Subcutaneous adipose tissue (tissue), 4 donors: Measurements from ENCODE around the gene CCDC194. TPM values are rescaled to one million over a fixed set of nuclear protein-coding genes. Genes with fewer than 3 reads are reported as not detected.

Source experiments
- total RNA-seq, 4 donors: library from RNA; depleted of rRNA; stranded (reverse); fragments of >200 nt; gene quantifications; one replicate each; pipeline ENCODE4 v1.1.0, GENCODE V29; 2016
- TF ChIP-seq, protein P1 (sequence below): fragments of 450-650 bp; IDR thresholded peaks from one replicate; pipeline ENCODE4 v1.5.1; 2016; ENCODE audit warnings: low read depth, mild to moderate bottlenecking, control low read depth, antibody characterized with exemption, moderate library complexity

Gene CCDC194
- total RNA-seq, 4 donors from 2014 or later: not detected

DNA sequence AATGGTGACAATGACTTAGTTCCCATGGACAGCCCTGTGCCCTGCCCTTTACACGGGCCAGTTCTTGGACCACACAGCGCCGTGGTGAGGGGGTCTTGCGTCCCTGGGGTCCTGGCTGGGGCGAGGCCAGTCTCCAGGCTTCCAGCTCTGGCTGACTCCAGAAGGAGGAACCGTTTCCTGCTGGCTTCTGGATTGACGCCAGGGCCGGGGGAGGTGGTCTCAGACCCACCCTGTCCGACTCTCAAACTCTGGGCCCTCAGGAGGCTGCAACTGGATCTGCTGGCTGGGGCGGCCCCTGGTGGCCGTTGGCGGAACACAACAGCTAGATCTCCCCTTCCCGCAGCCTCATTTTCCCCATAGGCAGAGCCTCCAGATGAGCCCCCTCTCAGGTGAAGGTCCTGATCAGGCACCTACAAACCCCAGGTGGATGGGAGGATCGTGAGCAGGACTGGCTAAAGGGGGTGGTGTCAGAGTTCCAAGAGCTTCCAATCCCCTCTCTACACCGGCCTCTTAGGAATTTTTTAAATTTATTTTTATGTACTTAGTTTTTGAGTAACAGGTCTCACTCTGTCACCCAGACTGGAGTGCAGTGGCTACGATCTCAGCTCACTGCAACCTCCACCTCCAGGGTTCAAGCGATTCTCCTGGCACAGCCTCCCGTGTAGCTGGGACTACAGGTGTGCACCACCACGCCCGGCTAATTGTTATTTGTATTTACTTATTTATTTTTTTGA lies 8.0 kb downstream of the CCDC194 start:
- TF ChIP-seq, protein P1, sequence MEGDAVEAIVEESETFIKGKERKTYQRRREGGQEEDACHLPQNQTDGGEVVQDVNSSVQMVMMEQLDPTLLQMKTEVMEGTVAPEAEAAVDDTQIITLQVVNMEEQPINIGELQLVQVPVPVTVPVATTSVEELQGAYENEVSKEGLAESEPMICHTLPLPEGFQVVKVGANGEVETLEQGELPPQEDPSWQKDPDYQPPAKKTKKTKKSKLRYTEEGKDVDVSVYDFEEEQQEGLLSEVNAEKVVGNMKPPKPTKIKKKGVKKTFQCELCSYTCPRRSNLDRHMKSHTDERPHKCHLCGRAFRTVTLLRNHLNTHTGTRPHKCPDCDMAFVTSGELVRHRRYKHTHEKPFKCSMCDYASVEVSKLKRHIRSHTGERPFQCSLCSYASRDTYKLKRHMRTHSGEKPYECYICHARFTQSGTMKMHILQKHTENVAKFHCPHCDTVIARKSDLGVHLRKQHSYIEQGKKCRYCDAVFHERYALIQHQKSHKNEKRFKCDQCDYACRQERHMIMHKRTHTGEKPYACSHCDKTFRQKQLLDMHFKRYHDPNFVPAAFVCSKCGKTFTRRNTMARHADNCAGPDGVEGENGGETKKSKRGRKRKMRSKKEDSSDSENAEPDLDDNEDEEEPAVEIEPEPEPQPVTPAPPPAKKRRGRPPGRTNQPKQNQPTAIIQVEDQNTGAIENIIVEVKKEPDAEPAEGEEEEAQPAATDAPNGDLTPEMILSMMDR: no peak

DNA sequence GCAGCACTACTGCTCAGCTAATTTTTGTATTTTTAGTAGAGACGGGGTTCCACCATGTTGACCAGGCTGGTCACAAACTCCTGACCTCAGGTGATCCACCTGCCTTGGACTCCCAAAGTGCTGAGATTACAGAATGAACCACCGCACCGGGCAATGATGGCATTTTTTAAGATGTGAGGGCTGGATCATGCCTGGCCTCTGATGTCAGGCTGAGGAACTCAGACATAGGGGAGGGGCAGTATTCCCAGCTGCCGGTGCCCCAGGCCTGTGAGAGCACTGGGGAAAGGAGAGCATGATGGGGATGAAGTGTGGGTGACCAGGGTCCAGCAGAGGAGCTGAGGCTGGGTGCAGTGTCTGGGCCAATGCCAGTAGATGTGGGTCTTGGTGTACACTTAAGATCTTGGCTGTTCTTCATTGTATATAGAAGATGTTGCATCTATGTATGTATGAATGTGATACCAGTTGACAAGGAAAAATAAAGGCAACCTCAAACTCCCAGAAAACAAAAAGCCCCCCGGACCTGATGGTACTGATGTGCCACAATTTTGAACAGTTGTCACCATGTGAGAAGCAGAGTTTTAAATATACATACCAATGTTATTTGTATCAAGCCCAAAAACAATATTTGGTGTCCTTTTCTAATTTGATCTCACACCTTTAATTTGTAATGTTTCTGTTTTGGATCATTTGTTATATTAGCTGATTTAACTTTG lies 13.4 kb downstream of the CCDC194 start:
- TF ChIP-seq, protein P1: no peak

DNA sequence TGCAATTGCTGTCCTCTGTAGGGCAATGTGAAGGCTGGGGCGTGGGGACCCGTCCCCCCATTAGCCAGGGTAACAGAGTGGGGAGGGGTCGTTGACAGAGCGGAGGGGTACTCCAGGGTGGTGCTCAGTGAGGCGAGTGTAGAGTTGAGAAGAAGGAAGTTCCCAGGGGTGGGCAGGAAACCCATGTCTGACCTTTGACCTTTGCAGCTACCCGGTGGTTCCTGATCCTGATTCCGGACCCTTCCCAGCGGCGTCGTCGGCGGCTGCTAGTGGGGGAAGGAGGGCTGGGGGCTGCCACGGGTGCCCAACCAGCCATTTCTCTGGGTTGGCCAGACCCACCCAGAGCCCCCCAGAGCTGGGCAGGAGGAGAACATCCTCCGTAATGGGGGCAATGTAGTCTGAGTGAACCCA lies 14.8 kb downstream of the CCDC194 start:
- TF ChIP-seq, protein P1: no peak

DNA sequence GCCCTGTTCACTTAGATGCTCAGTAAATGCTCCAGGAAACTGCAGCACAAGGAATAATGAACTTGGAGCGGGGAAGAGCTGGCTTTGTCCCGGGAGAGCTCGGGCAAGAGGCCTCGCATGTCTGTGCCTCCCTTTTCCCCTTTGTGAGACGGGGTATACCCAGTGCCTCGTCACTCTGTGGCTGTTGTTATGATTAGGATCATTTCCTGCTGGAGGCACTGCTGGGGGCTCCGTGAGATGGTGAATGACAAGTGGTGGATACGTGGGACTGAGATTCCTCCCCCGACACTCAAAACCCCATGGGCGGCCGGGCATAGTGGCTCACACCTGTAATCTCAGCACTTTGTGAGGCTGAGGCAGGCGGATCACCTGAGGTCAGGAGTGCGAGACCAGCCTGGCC lies 15.7 kb downstream of the CCDC194 start:
- TF ChIP-seq, protein P1: no peak

DNA sequence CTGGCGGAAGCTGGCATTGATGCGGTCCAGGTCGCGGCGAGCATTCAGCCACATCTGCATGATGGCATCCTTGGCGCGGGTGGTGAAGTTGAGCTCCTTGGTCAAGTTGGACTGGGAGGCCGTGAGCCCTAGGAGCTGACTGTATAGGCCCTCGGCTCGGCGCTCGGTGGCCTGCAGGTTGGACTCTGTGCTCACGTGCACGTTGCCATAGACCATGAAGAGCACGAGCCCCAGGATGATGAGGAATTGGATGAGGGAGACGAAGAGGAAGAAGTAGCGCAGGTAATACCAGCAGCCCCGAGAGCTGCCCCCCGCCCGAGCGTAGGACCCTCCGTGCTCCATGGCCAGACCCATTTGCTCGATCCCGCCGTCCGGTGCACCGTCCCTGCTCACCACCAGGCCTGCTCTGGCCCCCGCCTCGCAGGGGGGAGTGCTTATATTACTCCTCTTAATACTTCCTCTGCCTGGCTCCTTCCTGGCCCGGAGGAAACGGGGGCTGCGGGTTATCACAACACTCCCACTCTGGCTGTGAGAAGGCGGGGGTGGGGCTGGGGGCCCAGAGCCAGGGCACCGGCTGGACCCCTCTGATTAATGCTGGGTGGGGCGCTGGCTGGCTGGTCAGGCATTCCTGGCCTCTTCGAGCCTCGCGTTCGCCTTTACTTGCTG lies 16.9 kb downstream of the CCDC194 start, which contains the start of gene PLVAP:
Gene PLVAP, minus strand, starts transcription at position 408 of the 666 bp plus-strand sequence. Its CDS starts 54 bp downstream, at position 354.
- TF ChIP-seq, protein P1: no peak

DNA sequence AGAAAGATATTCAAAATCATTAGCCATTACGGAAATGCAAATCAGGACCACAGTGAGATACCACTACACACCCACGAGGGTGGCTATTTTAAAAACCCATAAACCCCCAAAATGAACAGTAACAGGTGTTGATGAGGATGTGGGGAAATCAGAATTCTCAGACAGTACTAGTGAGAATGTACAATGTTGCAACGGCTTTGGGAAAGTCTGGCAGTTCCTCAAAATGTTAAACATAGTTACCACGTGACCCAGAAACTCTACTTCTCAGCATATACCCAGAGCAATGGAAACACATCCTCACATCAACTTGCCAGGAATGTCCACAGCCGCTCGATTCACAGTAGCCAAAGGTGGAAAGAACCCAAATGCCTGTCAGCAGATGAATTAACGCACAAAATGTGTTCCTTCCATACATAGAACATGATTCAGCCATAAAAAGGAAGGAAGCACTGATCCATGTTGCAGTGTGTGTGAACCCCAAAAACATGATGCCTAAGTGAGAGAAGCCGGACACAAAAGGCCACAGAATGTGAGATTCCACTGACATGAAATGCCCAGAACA lies 23.9 kb downstream of the CCDC194 start:
- TF ChIP-seq, protein P1: no peak
